Activated naive CD4-positive, alpha-beta T cell treated with anti-CD3 and anti-CD28 coated beads for 36 hours (primary cell): ENCODE measurements around the gene PICK1. TPM values are rescaled to one million over a fixed set of nuclear protein-coding genes. Genes with fewer than 3 reads are reported as not detected.
A peak's percentile ranks its signal among the peaks of the same experiment; 100 is the strongest.
"Not testable (repeated sequence)": the region's sequence is repeated elsewhere in the genome, so short reads cannot be mapped to it uniquely, and the experiment has no call there.

Experiments
- CTCF ChIA-PET: fragments of 350-600 bp; sonication (Branson Sonifier 250); formaldehyde crosslinking; loops from one replicate; lab custom pipeline; 2021; ENCODE audit warnings: antibody characterized with exemption; lab: Charles Lee
- DNase-seq: peaks from one replicate; pipeline ENCODE4 v3.0.0-alpha.2; 2020
- H3K27ac Mint-ChIP-seq: one replicate; pipeline ENCODE4 v1.8.0; 2021; ENCODE audit warnings: mild to moderate bottlenecking, mixed read lengths
- H3K27me3 Mint-ChIP-seq: one replicate; pipeline ENCODE4 v1.8.0; 2021; ENCODE audit warnings: low read depth, mixed read lengths
- H3K36me3 Mint-ChIP-seq: one replicate; pipeline ENCODE4 v1.8.0; 2021; ENCODE audit warnings: low read depth, mixed read lengths
- H3K4me1 Mint-ChIP-seq: one replicate; pipeline ENCODE4 v1.8.0; 2021; ENCODE audit warnings: low read depth, mixed read lengths
- H3K4me3 Mint-ChIP-seq: one replicate; pipeline ENCODE4 v1.8.0; 2021; ENCODE audit warnings: mild to moderate bottlenecking, moderate library complexity, mixed read lengths
- H3K9me3 Mint-ChIP-seq: one replicate; pipeline ENCODE4 v1.8.0; 2021; ENCODE audit warnings: mixed read lengths
- intact Hi-C: fragments of 100-400 bp; cut with micrococcal nuclease; formaldehyde crosslinking; loops from one replicate; pipeline ENCODE4 v1.15.1; 2023
- total RNA-seq, 2 experiments: library from RNA; stranded (reverse); gene quantifications; one replicate each; pipeline ENCODE4 v1.2.3, GENCODE V29; 2021

The PICK1 gene
- total RNA-seq, 2 experiments from 2014 or later: 17.9 to 22.1 TPM

- no peak for DNase-seq
- CTCF ChIA-PET: interaction anchor here (0.6 to 0.9 kb wide), 2 partner anchors 68 to 104 kb away, joined by 3 read pairs; no protein-coding TSS in a partner anchor
- no peak overlapping the region for H3K27ac Mint-ChIP-seq
- no peaks in the 10 kb centered on the region for H3K4me1 Mint-ChIP-seq
- intact Hi-C loops: no loop called here
- H3K36me3 Mint-ChIP-seq: no peaks in the 10 kb centered on the region
- no peak overlapping the region for H3K4me3 Mint-ChIP-seq
- no peaks in the 10 kb centered on the region for H3K9me3 Mint-ChIP-seq
- no peaks in the 10 kb centered on the region for H3K27me3 Mint-ChIP-seq
These were observed 54.7 kb downstream of the PICK1 start for GRCh38 chr22:38111925-38112355.

- DNase-seq: no peak
- no peak overlapping the region for H3K27ac Mint-ChIP-seq
- no peaks in the 10 kb centered on the region for H3K9me3 Mint-ChIP-seq
- intact Hi-C loops: no loop called here
- no peak overlapping the region for H3K4me3 Mint-ChIP-seq
- no peaks in the 10 kb centered on the region for H3K4me1 Mint-ChIP-seq
- H3K36me3 Mint-ChIP-seq: no peaks in the 10 kb centered on the region
- CTCF ChIA-PET: interaction anchor here (0.6 to 2.8 kb wide), 3 partner anchors 68 to 117 kb away, joined by 3 to 20 read pairs (median 3); no protein-coding TSS in a partner anchor
- H3K27me3 Mint-ChIP-seq: no peaks in the 10 kb centered on the region
These were observed 55.2 kb downstream of the PICK1 start for GRCh38 chr22:38112381-38112780.

GRCh38 chr22:38114484-38115398 lies 57.5 kb downstream of the PICK1 start:
- Mint-ChIP-seq H3K27ac (no peak overlapping the region), H3K36me3 (no peaks in the 10 kb centered on the region), H3K4me3 (no peak overlapping the region), H3K4me1 (no peaks in the 10 kb centered on the region), H3K27me3 (no peaks in the 10 kb centered on the region), H3K9me3 (no peaks in the 10 kb centered on the region)
- CTCF ChIA-PET: interaction anchor here (0.6 to 2.8 kb wide), 17 partner anchors 23 to 317 kb away, joined by 3 to 20 read pairs (median 3); partner anchors contain the start of gene MAFF
- intact Hi-C loops: loop anchor here (1.0 kb wide), 1 partner anchor 116 kb away; no protein-coding TSS in a partner anchor
- DNase-seq: peak; percentile 86

GRCh38 chr22:38115423-38116205 lies 58.4 kb downstream of the PICK1 start:
- Mint-ChIP-seq H3K27ac (no peak overlapping the region), H3K4me1 (no peaks in the 10 kb centered on the region), H3K36me3 (no peaks in the 10 kb centered on the region), H3K9me3 (no peaks in the 10 kb centered on the region), H3K27me3 (no peaks in the 10 kb centered on the region), H3K4me3 (no peak overlapping the region)
- intact Hi-C loops: no loop called here
- CTCF ChIA-PET: interaction anchor here (0.7 to 2.8 kb wide), 3 partner anchors 63 to 86 kb away, joined by 3 to 12 read pairs (median 4); partner anchors contain the start of gene MAFF
- DNase-seq: no peak

- intact Hi-C loops, H3K9me3 Mint-ChIP-seq, H3K27me3 Mint-ChIP-seq, H3K36me3 Mint-ChIP-seq, H3K4me1 Mint-ChIP-seq, DNase-seq, H3K27ac Mint-ChIP-seq, H3K4me3 Mint-ChIP-seq: not testable (repeated sequence)
- CTCF ChIA-PET: interaction anchor here (0.6 kb wide), 1 partner anchor 330 kb away, joined by 3 read pairs; no protein-coding TSS in a partner anchor
These were observed 60.4 kb downstream of the PICK1 start for GRCh38 chr22:38117556-38117955.

- Mint-ChIP-seq H3K4me3 (no peak overlapping the region), H3K9me3 (no peaks in the 10 kb centered on the region), H3K27ac (no peak overlapping the region), H3K27me3 (no peaks in the 10 kb centered on the region), H3K36me3 (no peaks in the 10 kb centered on the region), H3K4me1 (no peaks in the 10 kb centered on the region)
- intact Hi-C loops: no loop called here
- DNase-seq: no peak
- CTCF ChIA-PET: interaction anchor here (0.6 kb wide), 2 partner anchors 110 to 329 kb away, joined by 3 read pairs; no protein-coding TSS in a partner anchor
These were observed 61.0 kb downstream of the PICK1 start for GRCh38 chr22:38118182-38118581.

GRCh38 chr22:38118747-38119146 lies 61.5 kb downstream of the PICK1 start:
- H3K9me3 Mint-ChIP-seq, DNase-seq, H3K4me1 Mint-ChIP-seq, H3K27me3 Mint-ChIP-seq, H3K4me3 Mint-ChIP-seq, H3K36me3 Mint-ChIP-seq, intact Hi-C loops, H3K27ac Mint-ChIP-seq: not testable (repeated sequence)
- CTCF ChIA-PET: interaction anchor here (0.6 kb wide), 1 partner anchor 109 kb away, joined by 3 read pairs; no protein-coding TSS in a partner anchor

- intact Hi-C loops: no loop called here
- Mint-ChIP-seq H3K27ac (no peak overlapping the region), H3K4me3 (no peak overlapping the region), H3K36me3 (no peaks in the 10 kb centered on the region), H3K9me3 (no peaks in the 10 kb centered on the region), H3K4me1 (no peaks in the 10 kb centered on the region), H3K27me3 (no peaks in the 10 kb centered on the region)
- CTCF ChIA-PET: no interaction called here
- no peak for DNase-seq
These were observed 63.3 kb downstream of the PICK1 start for GRCh38 chr22:38120359-38121110.

GRCh38 chr22:38122616-38123015 lies 65.4 kb downstream of the PICK1 start:
- Mint-ChIP-seq H3K27me3 (no peaks in the 10 kb centered on the region), H3K27ac (no peak overlapping the region), H3K36me3 (no peaks in the 10 kb centered on the region), H3K4me1 (no peaks in the 10 kb centered on the region), H3K4me3 (no peak overlapping the region), H3K9me3 (no peaks in the 10 kb centered on the region)
- DNase-seq: no peak
- CTCF ChIA-PET: no interaction called here
- intact Hi-C loops: no loop called here

GRCh38 chr22:38124236-38124974 lies 67.2 kb downstream of the PICK1 start:
- Mint-ChIP-seq H3K27me3 (no peaks in the 10 kb centered on the region), H3K4me3 (no peak overlapping the region), H3K4me1 (no peaks in the 10 kb centered on the region), H3K27ac (peak overlapping the region; percentile 2), H3K36me3 (no peaks in the 10 kb centered on the region), H3K9me3 (no peaks in the 10 kb centered on the region)
- CTCF ChIA-PET: no interaction called here
- intact Hi-C loops: no loop called here
- DNase-seq: no peak

- Mint-ChIP-seq H3K9me3 (no peaks in the 10 kb centered on the region), H3K4me3 (no peak overlapping the region), H3K27ac (no peak overlapping the region), H3K4me1 (no peaks in the 10 kb centered on the region), H3K27me3 (no peaks in the 10 kb centered on the region), H3K36me3 (no peaks in the 10 kb centered on the region)
- DNase-seq: no peak
- intact Hi-C loops: no loop called here
- CTCF ChIA-PET: no interaction called here
These were observed 67.9 kb downstream of the PICK1 start for GRCh38 chr22:38125038-38125610.
